ENCODE measurements around the gene DIAPH2.

DNA sequence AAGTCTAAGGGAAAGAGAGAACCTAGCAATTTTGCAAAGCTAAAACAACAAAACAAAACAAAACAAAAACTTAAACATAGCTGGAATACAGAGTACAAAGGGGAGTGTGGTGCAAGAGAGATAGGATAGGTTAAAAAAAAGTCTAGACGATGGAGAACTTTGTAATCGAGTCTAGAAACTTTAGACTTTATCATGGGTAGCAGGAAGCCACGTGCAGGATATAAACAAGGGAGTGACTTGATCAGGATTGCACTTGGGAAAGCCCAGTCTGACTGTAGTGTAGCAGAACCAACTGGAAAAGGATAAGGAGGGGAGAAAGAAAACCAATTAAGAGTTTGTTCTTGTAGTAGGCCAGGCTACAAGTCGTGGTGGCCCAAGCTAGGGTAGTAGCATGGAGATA is 949.2 kb downstream of the DIAPH2 start:
- no peak for TF ChIP-seq ZNF529 (tag by site-specific recombination; IDR thresholded peaks at IDR 0.05; ENCODE audit: insufficient replicate concordance)
- TF ChIP-seq, protein P1, sequence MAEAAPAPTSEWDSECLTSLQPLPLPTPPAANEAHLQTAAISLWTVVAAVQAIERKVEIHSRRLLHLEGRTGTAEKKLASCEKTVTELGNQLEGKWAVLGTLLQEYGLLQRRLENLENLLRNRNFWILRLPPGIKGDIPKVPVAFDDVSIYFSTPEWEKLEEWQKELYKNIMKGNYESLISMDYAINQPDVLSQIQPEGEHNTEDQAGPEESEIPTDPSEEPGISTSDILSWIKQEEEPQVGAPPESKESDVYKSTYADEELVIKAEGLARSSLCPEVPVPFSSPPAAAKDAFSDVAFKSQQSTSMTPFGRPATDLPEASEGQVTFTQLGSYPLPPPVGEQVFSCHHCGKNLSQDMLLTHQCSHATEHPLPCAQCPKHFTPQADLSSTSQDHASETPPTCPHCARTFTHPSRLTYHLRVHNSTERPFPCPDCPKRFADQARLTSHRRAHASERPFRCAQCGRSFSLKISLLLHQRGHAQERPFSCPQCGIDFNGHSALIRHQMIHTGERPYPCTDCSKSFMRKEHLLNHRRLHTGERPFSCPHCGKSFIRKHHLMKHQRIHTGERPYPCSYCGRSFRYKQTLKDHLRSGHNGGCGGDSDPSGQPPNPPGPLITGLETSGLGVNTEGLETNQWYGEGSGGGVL (tag by site-specific recombination; IDR thresholded peaks at IDR 0.05): no peak
- no peak for TF ChIP-seq ZNF785 (tag by site-specific recombination; IDR thresholded peaks at IDR 0.05)
- TF ChIP-seq, protein P2, sequence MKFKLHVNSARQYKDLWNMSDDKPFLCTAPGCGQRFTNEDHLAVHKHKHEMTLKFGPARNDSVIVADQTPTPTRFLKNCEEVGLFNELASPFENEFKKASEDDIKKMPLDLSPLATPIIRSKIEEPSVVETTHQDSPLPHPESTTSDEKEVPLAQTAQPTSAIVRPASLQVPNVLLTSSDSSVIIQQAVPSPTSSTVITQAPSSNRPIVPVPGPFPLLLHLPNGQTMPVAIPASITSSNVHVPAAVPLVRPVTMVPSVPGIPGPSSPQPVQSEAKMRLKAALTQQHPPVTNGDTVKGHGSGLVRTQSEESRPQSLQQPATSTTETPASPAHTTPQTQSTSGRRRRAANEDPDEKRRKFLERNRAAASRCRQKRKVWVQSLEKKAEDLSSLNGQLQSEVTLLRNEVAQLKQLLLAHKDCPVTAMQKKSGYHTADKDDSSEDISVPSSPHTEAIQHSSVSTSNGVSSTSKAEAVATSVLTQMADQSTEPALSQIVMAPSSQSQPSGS (tag by site-specific recombination; IDR thresholded peaks at IDR 0.05; ENCODE audit: low read depth): no peak
- TF ChIP-seq ZNF311 (tag by site-specific recombination; IDR thresholded peaks at IDR 0.05; ENCODE audit: borderline replicate concordance): no peak
- TF ChIP-seq CTCF (tag by site-specific recombination; IDR thresholded peaks at IDR 0.05): no peak
- TF ChIP-seq PATZ1 (tag by site-specific recombination; IDR thresholded peaks at IDR 0.05): no peak
- TF ChIP-seq ZNF621 (tag by site-specific recombination; IDR thresholded peaks at IDR 0.05): no peak
- no peak for TF ChIP-seq KLF10 (tag by site-specific recombination; IDR thresholded peaks at IDR 0.05)
- TF ChIP-seq SP2 (tag by site-specific recombination; IDR thresholded peaks at IDR 0.05): no peak
- TF ChIP-seq BCL11B (tag by site-specific recombination; IDR thresholded peaks at IDR 0.05; ENCODE audit: low read depth): no peak
- no peak for TF ChIP-seq YY1 (tag by site-specific recombination; IDR thresholded peaks at IDR 0.05)
- no peak for TF ChIP-seq PBX3 (CRISPR knock-in tag; IDR thresholded peaks at IDR 0.05)
- TF ChIP-seq ZNF350 (tag by site-specific recombination; IDR thresholded peaks at IDR 0.05): no peak

All from HEK293 (cell line).